Measurements from ENCODE around the gene MRC1. TPM values are rescaled to one million over a fixed set of nuclear protein-coding genes. Genes with fewer than 3 reads are reported as not detected.

The MRC1 gene
- total and polyA plus RNA-seq, 9 of the 15 experiments (the other 6 are each of a cell fraction or from before 2014, with no cell fraction given): 0.01 to 0.20 (median 0.03) TPM; not detected in 5

GRCh38 chr10:17847585-17848296, 38.6 kb downstream of the MRC1 start:
- H3K4me1 ChIP-seq (replicated peaks in 1 of 2; ENCODE audit: control insufficient read depth in 2 of 2, insufficient read depth in 2 of 2, low read length in 2 of 2): no peaks in the 10 kb centered on the region
- peaks cover 0 to 6% of the 10 kb centered on the region in 2 experiments; a peak in 4 of 5 replicates for H3K27me3 ChIP-seq (ENCODE audit: control insufficient read depth in 2 of 2, insufficient read depth in 2 of 2, low read length in 2 of 2)
- no peak overlapping the region for H3K4me2 ChIP-seq (ENCODE audit: insufficient read depth, low read length)
- FAIRE-seq (no peak), ATAC-seq (peak; percentile 49; the same call in 1 of the 3 replicates), DNase-seq (ENCODE audit: extremely low read depth in 1 of 4, low spot score in 3 of 4) (peak in 3 of 4 experiments; percentile 10 to 23 (median 14))
- intact Hi-C loops (cut with micrococcal nuclease) (loop anchor here (2.0 to 10.0 kb wide), 2 partner anchors 243 to 367 kb away; no protein-coding TSS in a partner anchor), in situ Hi-C loops (cut with MboI) (no loop called here)
- no peak overlapping the region for H3K27ac ChIP-seq (ENCODE audit: extremely low read depth, low read depth, low read length)
- WGBS (ENCODE audit: insufficient coverage, low coverage, missing lambda C conversion rate): under 1% methylated on average over 5 of the region's 5 CpGs
- no peaks in the 10 kb centered on the region for H3K79me2 ChIP-seq (ENCODE audit: control insufficient read depth, insufficient read depth, low read length)
- no peak overlapping the region for H2AFZ ChIP-seq (ENCODE audit: low read depth, low read length)
- POLR2A ChIA-PET: no interaction called here
- no peak overlapping the region for H3K9ac ChIP-seq (ENCODE audit: insufficient read depth in 1 of 2, low read depth in 2 of 2, low read length in 2 of 2)
- H3K9me3 ChIP-seq (replicated peaks; ENCODE audit: control insufficient read depth, insufficient read depth, low read depth, low read length): no peaks in the 10 kb centered on the region
- no peaks in the 10 kb centered on the region for H4K20me1 ChIP-seq (replicated peaks; ENCODE audit: control insufficient read depth, insufficient read depth, low read length)
- no peak overlapping the region for H3K4me3 ChIP-seq
- H3K36me3 ChIP-seq (ENCODE audit: control insufficient read depth, insufficient read depth, low read length): no peaks in the 10 kb centered on the region
- CTCF ChIA-PET (ENCODE audit: low intra/inter-chr PET ratio): no interaction called here
- BruUV-seq (replicated peaks): no TSS peak
- no peaks in the 10 kb centered on the region for H3K9me1 ChIP-seq (ENCODE audit: control insufficient read depth, insufficient read depth, low read length)
- no peak for TF ChIP-seq GATAD2A (IDR thresholded peaks at IDR 0.05)
- TF ChIP-seq NFIX (CRISPR knock-in tag; IDR thresholded peaks at IDR 0.05; ENCODE audit: low read depth): no peak
- TF ChIP-seq TFAP4 (CRISPR knock-in tag; IDR thresholded peaks at IDR 0.05; ENCODE audit: borderline replicate concordance): no peak
- peak; percentile 38; the same call in 1 of the 2 replicates for TF ChIP-seq REST (IDR thresholded peaks at IDR 0.05; ENCODE audit: borderline replicate concordance)
- TF ChIP-seq REST (CRISPR knock-in tag; IDR thresholded peaks at IDR 0.05; ENCODE audit: low read depth): no peak
- no peak for TF ChIP-seq FOXA1 (IDR thresholded peaks at IDR 0.05; ENCODE audit: borderline replicate concordance)
- no peak for TF ChIP-seq MNT (conservative IDR thresholded peaks at IDR 0.05)
- peak in 1 of 2 experiments; percentile 44; a peak in 2 of 4 replicates for TF ChIP-seq RAD21 (CRISPR knock-in tag; conservative IDR thresholded peaks at IDR 0.05 in 1 of 2, IDR thresholded peaks at IDR 0.05 in 1 of 2)
- TF ChIP-seq ZNF384 (IDR thresholded peaks at IDR 0.05; ENCODE audit: low read depth, low read length): peak; percentile 74
- no peak for TF ChIP-seq CHCHD3 (CRISPR knock-in tag; IDR thresholded peaks at IDR 0.05)

Measured in K562 (cell line).